Measurements from ENCODE around the gene TSACC.

GRCh38 chr1:156359973-156360372 is 21.6 kb downstream of the TSACC start:
- no peak for TF ChIP-seq CTCF (IDR thresholded peaks at IDR 0.05)
- TF ChIP-seq POLR2A (IDR thresholded peaks at IDR 0.05) = no peak
